SK-N-SH (cell line): Measurements from ENCODE around the gene ZNF3. TPM values are rescaled to one million over a fixed set of nuclear protein-coding genes. Genes with fewer than 3 reads are reported as not detected.
A peak's percentile ranks its signal among the peaks of the same experiment; 100 is the strongest.

Experiments used
- CTCF ChIA-PET: fragments of 300-600, 350-600 bp; formaldehyde crosslinking; extraction: SDS; loops from one replicate; lab custom pipeline; 2021; lab: Yijun Ruan, JAX
- POLR2A ChIA-PET: fragments of 350-600 bp; sonication (Branson Sonifier 250); formaldehyde crosslinking; extraction: SDS; loops from one replicate; lab custom pipeline; 2020; ENCODE audit warnings: antibody characterized with exemption, inconsistent platforms; lab: Yijun Ruan, JAX
- DNase-seq: peaks from one replicate; pipeline ENCODE4 v3.0.0; 2012
- H2AFZ ChIP-seq: fragments of 200-600 bp; sonication (generic); 2 replicates; pipeline ENCODE4 v1.8.1; 2016; ENCODE audit warnings: antibody characterized with exemption, mild to moderate bottlenecking, low read depth
- H3F3A ChIP-seq: fragments of 200-600 bp; sonication (generic); replicated peaks from 2 replicates; pipeline ENCODE3; 2016; ENCODE audit warnings: antibody characterized with exemption, mild to moderate bottlenecking; ENCODE audit not compliant: insufficient read depth
- H3K27ac ChIP-seq, 2 experiments: fragments of 200-500 bp in 1 of 2; fragments of 200-600 bp in 1 of 2; sonication (Bioruptor generic) in 1 of 2; sonication (generic), shearing (Covaris generic) in 1 of 2; 2 replicates each; pipeline versions ENCODE4 v1.5.1 to v1.6.1; 2014 to 2016; ENCODE audit warnings: low read depth in 2 of 2, inconsistent platforms in 1 of 2, low read length in 1 of 2, mild to moderate bottlenecking in 1 of 2, mixed read lengths in 1 of 2
- H3K27me3 ChIP-seq: fragments of 200-600 bp; sonication (generic), shearing (Covaris generic); 2 replicates; pipeline ENCODE4 v1.6.1; 2016; ENCODE audit warnings: mixed run types; ENCODE audit not compliant: insufficient read depth
- H3K36me3 ChIP-seq, 2 experiments: fragments of 200-500 bp in 1 of 2; fragments of 200-600 bp in 1 of 2; sonication (Bioruptor generic) in 1 of 2; sonication (generic) in 1 of 2; replicated peaks in 1 of 2; 2 replicates each; pipeline versions ENCODE3 to v1.5.1; 2014 to 2016; ENCODE audit warnings: low read length in 1 of 2, mild to moderate bottlenecking in 1 of 2; ENCODE audit not compliant: insufficient read depth in 2 of 2, control insufficient read depth in 1 of 2
- H3K4me1 ChIP-seq, 2 experiments: fragments of 200-500 bp in 1 of 2; fragments of 200-600 bp in 1 of 2; sonication (Bioruptor generic) in 1 of 2; sonication (generic), shearing (Covaris generic) in 1 of 2; 2 replicates each; pipeline versions ENCODE4 v1.5.1 to v1.6.1; 2014 to 2016; ENCODE audit warnings: low read depth in 1 of 2, low read length in 1 of 2, mixed run types in 1 of 2; ENCODE audit not compliant: insufficient read depth in 2 of 2, control insufficient read depth in 1 of 2
- H3K4me2 ChIP-seq: fragments of 200-600 bp; sonication (generic), shearing (Covaris generic); 2 replicates; pipeline ENCODE4 v1.6.1; 2017; ENCODE audit warnings: mixed run types
- H3K4me3 ChIP-seq, 2 experiments: fragments of 200-500 bp in 1 of 2; fragments of 200-600 bp in 1 of 2; sonication (Bioruptor generic) in 1 of 2; sonication (generic), shearing (Covaris generic) in 1 of 2; 2 replicates each; pipeline versions ENCODE4 v1.5.1 to v1.8.1; 2014 to 2016; ENCODE audit warnings: low read depth in 2 of 2, inconsistent platforms in 1 of 2, low read length in 1 of 2, mild to moderate bottlenecking in 1 of 2, mixed read lengths in 1 of 2, moderate library complexity in 1 of 2
- H3K79me2 ChIP-seq: fragments of 200-600 bp; sonication (generic); 2 replicates; pipeline ENCODE4 v1.8.1; 2017; ENCODE audit warnings: mild to moderate bottlenecking; ENCODE audit not compliant: insufficient read depth
- H3K9ac ChIP-seq: fragments of 200-600 bp; sonication (generic); 2 replicates; pipeline ENCODE4 v1.6.1; 2017; ENCODE audit warnings: mixed run types
- H3K9me2 ChIP-seq: fragments of 200-600 bp; sonication (generic); 2 replicates; pipeline ENCODE4 v1.6.1; 2017; ENCODE audit warnings: mixed run types
- H3K9me3 ChIP-seq: fragments of 200-600 bp; sonication (generic); 2 replicates; pipeline ENCODE4 v1.6.1; 2017; ENCODE audit warnings: mixed run types, mild to moderate bottlenecking, moderate library complexity
- H4K20me1 ChIP-seq: fragments of 200-600 bp; sonication (generic); 2 replicates; pipeline ENCODE4 v1.6.1; 2017; ENCODE audit warnings: mild to moderate bottlenecking, mixed run types; ENCODE audit not compliant: insufficient read depth
- CHD2 ChIP-seq: fragments of 150-350 bp; IDR thresholded peaks from 2 replicates; pipeline ENCODE4 v1.6.1; 2018; ENCODE audit warnings: low read length; ENCODE audit not compliant: partially characterized antibody
- CTCF ChIP-seq: fragments of 200-600 bp; sonication (generic); IDR thresholded peaks from 2 replicates; pipeline ENCODE4 v1.6.1; 2017; ENCODE audit warnings: antibody characterized with exemption, mild to moderate bottlenecking, moderate library complexity
- ELF1 ChIP-seq: IDR thresholded peaks from 2 replicates; pipeline ENCODE4 v1.4.0; 2012
- EP300 ChIP-seq, 2 experiments: IDR thresholded peaks; 2 replicates each; pipeline versions ENCODE4 v1.4.0 to v1.6.1; 2012; ENCODE audit warnings: borderline replicate concordance in 1 of 2, low read depth in 1 of 2, low read length in 1 of 2
- EZH2phosphoT487 ChIP-seq: fragments of 200-600 bp; sonication (generic); IDR thresholded peaks from 2 replicates; pipeline ENCODE4 v1.6.1; 2017; ENCODE audit warnings: low read depth, mixed run types, mild to moderate bottlenecking, antibody characterized with exemption, moderate library complexity, borderline replicate concordance
- GABPA ChIP-seq: IDR thresholded peaks from 2 replicates; pipeline ENCODE4 v1.4.0; 2012; ENCODE audit warnings: low read depth, mild to moderate bottlenecking
- JUND ChIP-seq: IDR thresholded peaks from 2 replicates; pipeline ENCODE4 v1.4.0; 2012
- MAX ChIP-seq: IDR thresholded peaks from 2 replicates; pipeline ENCODE4 v1.4.0; 2012; ENCODE audit warnings: low read depth
- MXI1 ChIP-seq: IDR thresholded peaks from 2 replicates; pipeline ENCODE4 v1.6.1; 2012; ENCODE audit warnings: mild to moderate bottlenecking, low read depth, low read length, improper control_type of control experiment
- NFIC ChIP-seq: IDR thresholded peaks from 2 replicates; pipeline ENCODE4 v1.4.0; 2012; ENCODE audit warnings: borderline replicate concordance
- PBX3 ChIP-seq: IDR thresholded peaks from 2 replicates; pipeline ENCODE4; 2012
- POLR2AphosphoS5 ChIP-seq: IDR thresholded peaks from 2 replicates; pipeline ENCODE4 v1.6.1; 2012; ENCODE audit warnings: low read depth, low read length
- RAD21 ChIP-seq: IDR thresholded peaks from 2 replicates; pipeline ENCODE4 v1.6.1; 2012; ENCODE audit warnings: mild to moderate bottlenecking, low read length
- RCOR1 ChIP-seq: fragments of 150-350 bp; IDR thresholded peaks from 2 replicates; pipeline ENCODE4 v1.6.1; 2017; ENCODE audit warnings: antibody characterized with exemption, low read length
- RXRA ChIP-seq: IDR thresholded peaks from 2 replicates; pipeline ENCODE4 v1.4.0; 2012; ENCODE audit warnings: low read depth, mild to moderate bottlenecking, borderline replicate concordance
- TAF1 ChIP-seq: IDR thresholded peaks from 2 replicates; pipeline ENCODE4 v1.6.1; 2012; ENCODE audit warnings: low read depth, mild to moderate bottlenecking, low read length, moderate library complexity, borderline replicate concordance
- TCF12 ChIP-seq: IDR thresholded peaks from 2 replicates; pipeline ENCODE4 v1.4.0; 2012
- YY1 ChIP-seq: IDR thresholded peaks from 2 replicates; pipeline ENCODE4 v1.4.0; 2012; ENCODE audit warnings: low read depth, mild to moderate bottlenecking
- WGBS: methylation state at CpG from one replicate; pipeline ENCODE4 v1.1.6; 2017; ENCODE audit warnings: low lambda C conversion rate; 5-methylcytosine and 5-hydroxymethylcytosine counted together
- polyA plus RNA-seq, 3 experiments: library from polyadenylated mRNA; depleted of rRNA; stranded (reverse); fragments of >200 nt; gene quantifications; 2 replicates each; pipeline ENCODE4 v1.2.3, GENCODE V29; 2012
- TF ChIP-seq, protein P1 (sequence below): IDR thresholded peaks from 2 replicates; pipeline ENCODE4 v1.6.1; 2012; ENCODE audit warnings: mild to moderate bottlenecking, low read depth, low read length, moderate library complexity
- TF ChIP-seq, protein P2 (sequence below): fragments of 150-350 bp; IDR thresholded peaks from 2 replicates; pipeline ENCODE4 v1.6.1; 2016; ENCODE audit warnings: mild to moderate bottlenecking, low read depth, low read length

ZNF3 gene
- polyA plus RNA-seq, 1 of the 3 experiments (the other 2 are of a cell fraction), result 30.5 TPM

DNA sequence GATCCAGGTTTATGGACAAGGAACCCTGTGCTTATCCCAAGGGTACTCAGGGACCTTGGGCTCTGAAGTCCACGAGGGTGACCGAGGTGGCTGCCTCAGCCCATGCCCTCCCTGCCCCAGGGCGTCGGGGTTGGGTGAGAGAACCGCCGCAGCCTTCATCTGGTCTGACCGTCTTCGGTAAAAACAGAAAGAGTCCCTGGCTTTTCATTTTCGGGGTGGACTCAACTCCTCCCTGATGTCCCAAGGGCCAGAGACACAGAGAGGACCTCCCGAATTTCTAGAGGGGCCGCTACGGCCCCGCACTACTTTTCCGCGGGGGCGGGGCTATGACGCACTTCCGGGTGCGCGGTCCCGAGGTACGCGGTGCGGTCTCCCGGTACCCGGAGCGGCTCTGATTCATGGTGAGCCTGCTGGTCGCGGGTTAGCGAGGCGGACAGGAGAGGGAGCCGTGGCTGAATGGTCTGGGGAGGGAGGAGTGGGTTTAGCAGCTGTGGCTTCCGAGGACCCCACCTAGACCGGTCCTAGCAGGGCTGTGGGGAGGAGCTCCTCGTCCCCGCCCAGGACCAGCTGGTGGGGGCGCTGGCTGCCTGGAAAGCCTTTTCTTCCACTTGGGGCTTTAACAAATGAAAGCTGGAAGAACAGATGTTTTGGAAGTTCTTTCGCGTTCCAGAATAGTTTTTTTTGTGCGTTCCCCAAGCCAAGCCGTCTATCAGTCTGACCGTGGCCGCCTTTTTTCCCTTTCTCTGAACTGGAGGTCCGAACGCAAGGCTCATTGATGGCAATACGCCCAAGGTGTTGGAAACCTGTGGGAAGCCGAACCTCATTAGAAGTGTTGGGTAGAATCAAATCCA is 31.9 kb downstream of the ZNF3 start, which contains the start of gene ZSCAN21:
Gene ZSCAN21, plus strand, starts transcription at position 334 of the 851 bp plus-strand sequence. CDS start 7,233 bp downstream, outside the sequence.
- Histone ChIP-seq H3K9ac (peak within 1 kb of the TSS; percentile 88), H4K20me1 (no peaks in the 10 kb centered on the region; the same call in 1 of the 2 replicates), H3K4me3 (peak within 1 kb of the TSS; percentile 70 to 86), H3K4me2 (peak within 1 kb of the TSS; percentile 80), H3K9me3 (no peaks in the 10 kb centered on the region), H3K27me3 (no peaks in the 10 kb centered on the region), H3K9me2 (no peaks in the 10 kb centered on the region), H3K27ac (peak within 1 kb of the TSS; percentile 93 to 94), H2AFZ (peak within 1 kb of the TSS; percentile 99), H3K4me1 (peaks cover 5 to 9% of the 10 kb centered on the region in 2 experiments; a peak in 2 of 4 replicates), H3K79me2 (peaks cover 41% of the 10 kb centered on the region), H3F3A (peaks cover 23% of the 10 kb centered on the region), H3K36me3 (peaks cover 8 to 14% of the 10 kb centered on the region in 2 experiments)
- POLR2A ChIA-PET, result interaction anchor here (0.7 to 2.3 kb wide), 11 partner anchors 12 to 79 kb away, joined by 3 to 24 read pairs (median 4); partner anchors contain the start of genes AP4M1, MCM7 and ZKSCAN1
- TF ChIP-seq JUND, result no peak
- TF ChIP-seq PBX3, result peak; percentile 44
- TF ChIP-seq ELF1, result peak; percentile 90
- peak; percentile 98 for TF ChIP-seq POLR2AphosphoS5
- peak; percentile 93 for TF ChIP-seq TAF1
- TF ChIP-seq MXI1, result peak; percentile 75
- TF ChIP-seq, protein P1, sequence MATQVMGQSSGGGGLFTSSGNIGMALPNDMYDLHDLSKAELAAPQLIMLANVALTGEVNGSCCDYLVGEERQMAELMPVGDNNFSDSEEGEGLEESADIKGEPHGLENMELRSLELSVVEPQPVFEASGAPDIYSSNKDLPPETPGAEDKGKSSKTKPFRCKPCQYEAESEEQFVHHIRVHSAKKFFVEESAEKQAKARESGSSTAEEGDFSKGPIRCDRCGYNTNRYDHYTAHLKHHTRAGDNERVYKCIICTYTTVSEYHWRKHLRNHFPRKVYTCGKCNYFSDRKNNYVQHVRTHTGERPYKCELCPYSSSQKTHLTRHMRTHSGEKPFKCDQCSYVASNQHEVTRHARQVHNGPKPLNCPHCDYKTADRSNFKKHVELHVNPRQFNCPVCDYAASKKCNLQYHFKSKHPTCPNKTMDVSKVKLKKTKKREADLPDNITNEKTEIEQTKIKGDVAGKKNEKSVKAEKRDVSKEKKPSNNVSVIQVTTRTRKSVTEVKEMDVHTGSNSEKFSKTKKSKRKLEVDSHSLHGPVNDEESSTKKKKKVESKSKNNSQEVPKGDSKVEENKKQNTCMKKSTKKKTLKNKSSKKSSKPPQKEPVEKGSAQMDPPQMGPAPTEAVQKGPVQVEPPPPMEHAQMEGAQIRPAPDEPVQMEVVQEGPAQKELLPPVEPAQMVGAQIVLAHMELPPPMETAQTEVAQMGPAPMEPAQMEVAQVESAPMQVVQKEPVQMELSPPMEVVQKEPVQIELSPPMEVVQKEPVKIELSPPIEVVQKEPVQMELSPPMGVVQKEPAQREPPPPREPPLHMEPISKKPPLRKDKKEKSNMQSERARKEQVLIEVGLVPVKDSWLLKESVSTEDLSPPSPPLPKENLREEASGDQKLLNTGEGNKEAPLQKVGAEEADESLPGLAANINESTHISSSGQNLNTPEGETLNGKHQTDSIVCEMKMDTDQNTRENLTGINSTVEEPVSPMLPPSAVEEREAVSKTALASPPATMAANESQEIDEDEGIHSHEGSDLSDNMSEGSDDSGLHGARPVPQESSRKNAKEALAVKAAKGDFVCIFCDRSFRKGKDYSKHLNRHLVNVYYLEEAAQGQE, result no peak
- TF ChIP-seq RXRA, result no peak
- TF ChIP-seq CTCF, result peak; percentile 47
- peak; percentile 88 for TF ChIP-seq GABPA
- TF ChIP-seq CHD2, result peak; percentile 81
- 0 out of 2 replicates have a peak, but pooled peaks have one; percentile 26 for TF ChIP-seq NFIC
- 0 out of 4 replicates have a peak, but pooled peaks of 1 of the 2 experiments have one; percentile 20 for TF ChIP-seq EP300 (IDR thresholded peaks at IDR 0.05; ENCODE audit: borderline replicate concordance in 1 of 2, low read depth in 1 of 2, low read length in 1 of 2)
- peak; percentile 80 for TF ChIP-seq MAX
- TF ChIP-seq TCF12, result peak; percentile 44
- peak; percentile 45; the same call in 1 of the 2 replicates for TF ChIP-seq YY1
- 0 out of 2 replicates have a peak, but pooled peaks have one; percentile 56 for TF ChIP-seq RCOR1
- TF ChIP-seq, protein P2, sequence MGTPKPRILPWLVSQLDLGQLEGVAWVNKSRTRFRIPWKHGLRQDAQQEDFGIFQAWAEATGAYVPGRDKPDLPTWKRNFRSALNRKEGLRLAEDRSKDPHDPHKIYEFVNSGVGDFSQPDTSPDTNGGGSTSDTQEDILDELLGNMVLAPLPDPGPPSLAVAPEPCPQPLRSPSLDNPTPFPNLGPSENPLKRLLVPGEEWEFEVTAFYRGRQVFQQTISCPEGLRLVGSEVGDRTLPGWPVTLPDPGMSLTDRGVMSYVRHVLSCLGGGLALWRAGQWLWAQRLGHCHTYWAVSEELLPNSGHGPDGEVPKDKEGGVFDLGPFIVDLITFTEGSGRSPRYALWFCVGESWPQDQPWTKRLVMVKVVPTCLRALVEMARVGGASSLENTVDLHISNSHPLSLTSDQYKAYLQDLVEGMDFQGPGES, result no peak
- no peak for TF ChIP-seq EZH2phosphoT487
- TF ChIP-seq RAD21, result peak; percentile 31; the same call in 1 of the 2 replicates
- 2% methylated on average over 43 of the region's 47 CpGs for WGBS
- peak; percentile 96 for DNase-seq
- CTCF ChIA-PET, result interaction anchor here (0.6 to 5.5 kb wide), 14 partner anchors 9 to 81 kb away, joined by 3 to 60 read pairs (median 4); no protein-coding TSS in a partner anchor
